ENCODE data around the gene SLC16A12.

GRCh38 chr10:89491932-89492331 lies 43.5 kb downstream of the SLC16A12 start:
- TF ChIP-seq CTCF (IDR thresholded peaks at IDR 0.05) (no peak), POLR2A (IDR thresholded peaks at IDR 0.05) (no peak)
